HEK293 (cell line): Measurements from ENCODE around the gene RAB11FIP3.

Source experiments
- EGR2 ChIP-seq: fragments of 450-650 bp; formaldehyde crosslinking; IDR thresholded peaks from 2 replicates; pipeline ENCODE4 v1.5.1; 2016; ENCODE audit warnings: low read depth, missing biosample characterization, missing genetic modification characterization
- FEZF1 ChIP-seq: fragments of 450-650 bp; formaldehyde crosslinking; IDR thresholded peaks from 2 replicates; pipeline ENCODE4 v1.5.1; 2016; ENCODE audit warnings: missing biosample characterization, missing genetic modification characterization
- GLIS2 ChIP-seq: fragments of 450-650 bp; formaldehyde crosslinking; IDR thresholded peaks from 2 replicates; pipeline ENCODE4 v1.5.1; 2016; ENCODE audit warnings: missing biosample characterization, missing genetic modification characterization
- HOXC10 ChIP-seq: sonication (generic); formaldehyde crosslinking; IDR thresholded peaks from 2 replicates; pipeline ENCODE4 v1.8.1; 2023; ENCODE audit warnings: mild to moderate bottlenecking, missing genetic modification reagents
- PATZ1 ChIP-seq: fragments of 450-650 bp; formaldehyde crosslinking; IDR thresholded peaks from 2 replicates; pipeline ENCODE4 v1.5.1; 2016; ENCODE audit warnings: missing biosample characterization, missing genetic modification characterization
- PBX3 ChIP-seq: sonication (generic); formaldehyde crosslinking; IDR thresholded peaks from 2 replicates; pipeline ENCODE4 v1.8.1; 2022; ENCODE audit warnings: mild to moderate bottlenecking, moderate library complexity, missing genetic modification reagents
- PRDM10 ChIP-seq: fragments of 450-650 bp; formaldehyde crosslinking; IDR thresholded peaks from 2 replicates; pipeline ENCODE4 v1.5.1; 2016; ENCODE audit warnings: missing biosample characterization, missing genetic modification characterization
- SP2 ChIP-seq: fragments of 450-650 bp; formaldehyde crosslinking; IDR thresholded peaks from 2 replicates; pipeline ENCODE4 v1.5.1; 2016; ENCODE audit warnings: missing biosample characterization, missing genetic modification characterization
- SP3 ChIP-seq: fragments of 450-650 bp; formaldehyde crosslinking; IDR thresholded peaks from 2 replicates; pipeline ENCODE4 v1.5.1; 2016; ENCODE audit warnings: missing biosample characterization, missing genetic modification characterization
- ZEB2 ChIP-seq: fragments of 450-650 bp; formaldehyde crosslinking; IDR thresholded peaks from 2 replicates; pipeline ENCODE4 v1.5.1; 2016; ENCODE audit warnings: missing biosample characterization, missing genetic modification characterization
- ZFP41 ChIP-seq: fragments of 450-650 bp; formaldehyde crosslinking; IDR thresholded peaks from 2 replicates; pipeline ENCODE4 v1.5.1; 2016; ENCODE audit warnings: missing biosample characterization, missing genetic modification characterization, borderline replicate concordance
- ZNF132 ChIP-seq: fragments of 450-650 bp; formaldehyde crosslinking; IDR thresholded peaks from 2 replicates; pipeline ENCODE4 v1.5.1; 2017; ENCODE audit warnings: missing biosample characterization, missing genetic modification characterization, borderline replicate concordance
- ZNF138 ChIP-seq: fragments of 450-650 bp; formaldehyde crosslinking; IDR thresholded peaks from 2 replicates; pipeline ENCODE4 v1.5.1; 2016; ENCODE audit warnings: missing biosample characterization, missing genetic modification characterization, borderline replicate concordance
- ZNF155 ChIP-seq: fragments of 450-650 bp; formaldehyde crosslinking; IDR thresholded peaks from 2 replicates; pipeline ENCODE4 v1.5.1; 2016; ENCODE audit warnings: missing biosample characterization, missing genetic modification characterization
- ZNF174 ChIP-seq: fragments of 450-650 bp; formaldehyde crosslinking; IDR thresholded peaks from 2 replicates; pipeline ENCODE4 v1.5.0; 2017; ENCODE audit warnings: missing biosample characterization, mild to moderate bottlenecking, missing genetic modification characterization
- ZNF18 ChIP-seq: fragments of 450-650 bp; formaldehyde crosslinking; IDR thresholded peaks from 2 replicates; pipeline ENCODE4 v1.5.1; 2016; ENCODE audit warnings: missing biosample characterization, missing genetic modification characterization
- ZNF311 ChIP-seq: fragments of 450-650 bp; formaldehyde crosslinking; IDR thresholded peaks from 2 replicates; pipeline ENCODE4 v1.5.1; 2017; ENCODE audit warnings: missing biosample characterization, missing genetic modification characterization, borderline replicate concordance
- ZNF449 ChIP-seq: fragments of 450-650 bp; formaldehyde crosslinking; IDR thresholded peaks from 2 replicates; pipeline ENCODE4 v1.5.1; 2017; ENCODE audit warnings: missing biosample characterization, mild to moderate bottlenecking, missing genetic modification characterization, moderate library complexity
- ZNF529 ChIP-seq: fragments of 450-650 bp; formaldehyde crosslinking; IDR thresholded peaks from 2 replicates; pipeline ENCODE4 v1.5.1; 2017; ENCODE audit warnings: missing genetic modification characterization, missing biosample characterization; ENCODE audit not compliant: insufficient replicate concordance
- ZNF658 ChIP-seq: fragments of 450-650 bp; formaldehyde crosslinking; IDR thresholded peaks from 2 replicates; pipeline ENCODE4; 2016; ENCODE audit warnings: missing biosample characterization, missing genetic modification characterization
- ZNF660 ChIP-seq: fragments of 450-650 bp; IDR thresholded peaks from 2 replicates; pipeline ENCODE4 v1.5.1; 2018; ENCODE audit warnings: missing biosample characterization, mild to moderate bottlenecking, missing genetic modification characterization
- ZNF701 ChIP-seq: fragments of 450-650 bp; formaldehyde crosslinking; IDR thresholded peaks from 2 replicates; pipeline ENCODE4 v1.5.1; 2016; ENCODE audit warnings: missing biosample characterization, missing genetic modification characterization
- ZNF76 ChIP-seq: fragments of 450-650 bp; formaldehyde crosslinking; IDR thresholded peaks from 2 replicates; pipeline ENCODE4; 2016; ENCODE audit warnings: low read depth, missing biosample characterization, missing genetic modification characterization, borderline replicate concordance
- ZNF792 ChIP-seq: fragments of 450-650 bp; formaldehyde crosslinking; IDR thresholded peaks from 2 replicates; pipeline ENCODE4 v1.5.1; 2016; ENCODE audit warnings: missing biosample characterization, missing genetic modification characterization
- ZSCAN4 ChIP-seq: fragments of 450-650 bp; formaldehyde crosslinking; IDR thresholded peaks from 2 replicates; pipeline ENCODE4 v1.5.1; 2017; ENCODE audit warnings: missing biosample characterization, missing genetic modification characterization

RAB11FIP3 gene

GRCh38 chr16:566475-567372 lies 141.3 kb downstream of the RAB11FIP3 start, which contains the start of gene NHLRC4 (continued):
- peak; percentile 73 for TF ChIP-seq PRDM10
- TF ChIP-seq ZNF660 = 0 out of 2 replicates have a peak, but pooled peaks have one; percentile 17
- no peak for TF ChIP-seq ZNF658 (tag by site-specific recombination)
- TF ChIP-seq ZNF18 (tag by site-specific recombination) = no peak
- peak; percentile 67 for TF ChIP-seq GLIS2 (tag by site-specific recombination)
- TF ChIP-seq ZNF138 = no peak
- 0 out of 2 replicates have a peak, but pooled peaks have one; percentile 33 for TF ChIP-seq ZEB2 (tag by site-specific recombination)
- no peak for TF ChIP-seq EGR2 (tag by site-specific recombination)
- no peak for TF ChIP-seq ZNF792
- TF ChIP-seq FEZF1 (tag by site-specific recombination) = no peak
- no peak for TF ChIP-seq ZSCAN4 (tag by site-specific recombination)
- no peak for TF ChIP-seq HOXC10 (CRISPR knock-in tag)
- TF ChIP-seq ZFP41 = no peak
- peak; percentile 34 for TF ChIP-seq SP3 (tag by site-specific recombination)
- peak; percentile 33; the same call in 1 of the 2 replicates for TF ChIP-seq SP2 (tag by site-specific recombination)
- TF ChIP-seq ZNF449 (tag by site-specific recombination) = no peak
- TF ChIP-seq ZNF132 (tag by site-specific recombination) = no peak
- TF ChIP-seq ZNF76 (tag by site-specific recombination) = no peak
- TF ChIP-seq ZNF174 (tag by site-specific recombination) = no peak
- no peak for TF ChIP-seq ZNF701 (tag by site-specific recombination)
- TF ChIP-seq ZNF155 = no peak
- no peak for TF ChIP-seq PBX3 (CRISPR knock-in tag)
- TF ChIP-seq PATZ1 = peak; percentile 41; the same call in 1 of the 2 replicates
- no peak for TF ChIP-seq ZNF311 (tag by site-specific recombination)
- no peak for TF ChIP-seq ZNF529
